ENCODE data around the gene ZNF26.

DNA sequence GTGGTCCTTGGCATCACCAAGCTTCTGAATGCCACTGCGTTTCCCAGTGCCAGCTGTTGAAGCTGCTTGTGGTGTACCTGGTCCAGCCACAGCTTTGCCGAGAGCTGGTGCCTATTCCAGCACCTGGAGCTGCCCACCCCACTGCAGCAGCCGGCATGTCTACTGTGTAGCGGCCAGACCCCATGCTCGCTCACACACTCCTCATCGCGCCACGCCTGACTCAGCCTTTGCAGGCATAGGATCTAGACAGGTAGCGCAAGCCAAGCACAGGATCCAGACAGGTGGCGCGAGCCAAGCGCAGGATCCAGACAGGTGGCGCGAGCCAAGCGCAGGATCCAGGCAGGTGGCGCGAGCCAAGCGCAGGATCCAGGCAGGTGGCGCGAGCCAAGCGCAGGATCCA, 18.4 kb upstream of the ZNF26 start:
- TF ChIP-seq, protein P1, sequence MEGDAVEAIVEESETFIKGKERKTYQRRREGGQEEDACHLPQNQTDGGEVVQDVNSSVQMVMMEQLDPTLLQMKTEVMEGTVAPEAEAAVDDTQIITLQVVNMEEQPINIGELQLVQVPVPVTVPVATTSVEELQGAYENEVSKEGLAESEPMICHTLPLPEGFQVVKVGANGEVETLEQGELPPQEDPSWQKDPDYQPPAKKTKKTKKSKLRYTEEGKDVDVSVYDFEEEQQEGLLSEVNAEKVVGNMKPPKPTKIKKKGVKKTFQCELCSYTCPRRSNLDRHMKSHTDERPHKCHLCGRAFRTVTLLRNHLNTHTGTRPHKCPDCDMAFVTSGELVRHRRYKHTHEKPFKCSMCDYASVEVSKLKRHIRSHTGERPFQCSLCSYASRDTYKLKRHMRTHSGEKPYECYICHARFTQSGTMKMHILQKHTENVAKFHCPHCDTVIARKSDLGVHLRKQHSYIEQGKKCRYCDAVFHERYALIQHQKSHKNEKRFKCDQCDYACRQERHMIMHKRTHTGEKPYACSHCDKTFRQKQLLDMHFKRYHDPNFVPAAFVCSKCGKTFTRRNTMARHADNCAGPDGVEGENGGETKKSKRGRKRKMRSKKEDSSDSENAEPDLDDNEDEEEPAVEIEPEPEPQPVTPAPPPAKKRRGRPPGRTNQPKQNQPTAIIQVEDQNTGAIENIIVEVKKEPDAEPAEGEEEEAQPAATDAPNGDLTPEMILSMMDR (IDR thresholded peaks at IDR 0.05), result no peak
- TF ChIP-seq POLR2A (IDR thresholded peaks at IDR 0.05) (no peak), POLR2AphosphoS5 (IDR thresholded peaks at IDR 0.05) (no peak)
